SK-N-MC (cell line): ENCODE data around the gene GRIA1.
"Not testable (repeated sequence)": the region's sequence is repeated elsewhere in the genome, so short reads cannot be mapped to it uniquely, and the experiment has no call there.

Source experiments
- EZH2 ChIP-seq: fragments of 200-600 bp; sonication (generic); IDR thresholded peaks from one replicate; pipeline ENCODE4 v1.6.1; 2017; ENCODE audit warnings: antibody characterized with exemption
- FOXP2 ChIP-seq: optimal IDR thresholded peaks from 2 replicates; pipeline ENCODE3; 2011; ENCODE audit warnings: mild to moderate bottlenecking, moderate library complexity; ENCODE audit not compliant: insufficient read depth; ENCODE audit errors: extremely low read length, control extremely low read depth
- POLR2AphosphoS5 ChIP-seq: IDR thresholded peaks from 2 replicates; pipeline ENCODE4 v1.6.1; 2012; ENCODE audit warnings: mild to moderate bottlenecking, low read depth, low read length, borderline replicate concordance

- not testable (repeated sequence) for TF ChIP-seq EZH2, FOXP2, POLR2AphosphoS5
Observed at GRCh38 chr5:153862906-153863305, 372.4 kb downstream of the GRIA1 start.
